Gastrocnemius medialis (tissue), 4 donors: ENCODE results near the gene ZMYND15. TPM values are rescaled to one million over a fixed set of nuclear protein-coding genes. Genes with fewer than 3 reads are reported as not detected.

Experiments used
- ATAC-seq, 2 donors: fragments of 150-250 bp; one replicate each; pipeline ENCODE4 v1.9.1; 2016
- DNase-seq, 2 donors: peaks; one replicate each; pipeline ENCODE4 v3.0.0-alpha.2; 2019
- H3K27ac ChIP-seq, 4 donors: fragments of 200-600 bp; sonication (generic); 1 replicate in 1 of 4; 2 replicates in 3 of 4; pipeline ENCODE4 v1.5.1; 2016 to 2018; ENCODE audit warnings: mild to moderate bottlenecking in 2 of 4, moderate library complexity in 1 of 4
- H3K27me3 ChIP-seq, 3 donors: fragments of 200-600 bp; sonication (generic) in 2 of 3; 1 replicate in 1 of 3; 2 replicates in 2 of 3; pipeline versions ENCODE4 v1.5.1 to v1.6.0; 2016 to 2019; ENCODE audit warnings: mild to moderate bottlenecking in 1 of 3, moderate library complexity in 1 of 3
- H3K36me3 ChIP-seq, 2 donors: fragments of 200-600 bp; sonication (generic) in 1 of 2; one replicate each; pipeline ENCODE4 v1.5.1; 2017 to 2018
- H3K4me1 ChIP-seq, 2 donors: fragments of 200-600 bp; sonication (generic) in 1 of 2; one replicate each; pipeline ENCODE4 v1.5.1; 2016 to 2017; ENCODE audit warnings: mild to moderate bottlenecking in 2 of 2
- H3K4me3 ChIP-seq, 4 donors: fragments of 200-600 bp; sonication (generic) in 3 of 4; 1 replicate in 1 of 4; 2 replicates in 3 of 4; pipeline ENCODE4 v1.5.1; 2016 to 2019; ENCODE audit warnings: mild to moderate bottlenecking in 2 of 4
- H3K9me3 ChIP-seq, 3 donors: fragments of 200-600 bp; sonication (generic) in 2 of 3; 1 replicate in 1 of 3; 2 replicates in 2 of 3; pipeline ENCODE4 v1.5.1; 2016 to 2019
- CTCF ChIP-seq, 5 experiments: fragments of 450-650 bp in 3 of 5; fragments of 200-600 bp in 2 of 5; sonication (generic) in 2 of 5; IDR thresholded peaks in 4 of 5; conservative IDR thresholded peaks in 1 of 5; 1 replicate in 4 of 5; 2 replicates in 1 of 5; pipeline ENCODE4 v1.5.1; 2016 to 2019; ENCODE audit warnings: antibody characterized with exemption in 5 of 5, mild to moderate bottlenecking in 3 of 5, moderate library complexity in 3 of 5
- POLR2A ChIP-seq, 2 donors: fragments of 450-650 bp; IDR thresholded peaks; one replicate each; pipeline ENCODE4 v1.6.1; 2017; ENCODE audit warnings: antibody characterized with exemption in 2 of 2, mild to moderate bottlenecking in 2 of 2, moderate library complexity in 2 of 2
- in situ Hi-C, 4 donors: fragments of 200-750 bp; cut with MboI; loops; one replicate each; pipeline versions ENCODE4 v1.15.0 to v1.8.0; 2017; ENCODE audit warnings: low sequenced_read_pairs in 4 of 4
- intact Hi-C: fragments of 100-400 bp; cut with DNase I; formaldehyde crosslinking; loops from one replicate; pipeline ENCODE4 v1.15.1; 2023; ENCODE audit warnings: low total_unique reads
- total RNA-seq, 4 donors: library from RNA; depleted of rRNA; stranded (reverse); fragments of >200 nt; gene quantifications; one replicate each; pipeline versions ENCODE4 v1.1.0 to v1.2.3, GENCODE V29; 2016

Gene ZMYND15
- total RNA-seq, 4 donors from 2014 or later, result not detected

- intact Hi-C loops (loop anchor here (10.0 kb wide), 1 partner anchor 76 kb away; no protein-coding TSS in a partner anchor), in situ Hi-C loops (no loop called here)
- no peak for ATAC-seq
- peaks cover 44 to 52% (median 49%) of the 10 kb centered on the region in 3 donors for H3K27me3 ChIP-seq
- TF ChIP-seq CTCF (IDR thresholded peaks at IDR 0.05 in 4 of 5, conservative IDR thresholded peaks at IDR 0.05 in 1 of 5) (no peak), POLR2A (IDR thresholded peaks at IDR 0.05) (no peak)
- H3K9me3 ChIP-seq, result no peaks in the 10 kb centered on the region
- DNase-seq, result no peak
- no peaks in the 10 kb centered on the region for H3K4me1 ChIP-seq
- H3K36me3 ChIP-seq, result no peaks in the 10 kb centered on the region
- H3K4me3 ChIP-seq, result no peak overlapping the region
- H3K27ac ChIP-seq, result no peak overlapping the region
Measured at GRCh38 chr17:4750606-4751005, 11.0 kb downstream of the ZMYND15 start.

- peaks cover 35 to 42% (median 38%) of the 10 kb centered on the region in 3 donors for H3K27me3 ChIP-seq
- in situ Hi-C loops, result no loop called here
Measured at GRCh38 chr17:4751932-4752331, 12.3 kb downstream of the ZMYND15 start.

GRCh38 chr17:4753392-4753791, 13.8 kb downstream of the ZMYND15 start:
- TF ChIP-seq CTCF (IDR thresholded peaks at IDR 0.05 in 4 of 5, conservative IDR thresholded peaks at IDR 0.05 in 1 of 5) (no peak), POLR2A (IDR thresholded peaks at IDR 0.05) (no peak)
- in situ Hi-C loops, result no loop called here
- H3K4me3 ChIP-seq, result no peak overlapping the region
- no peak for DNase-seq
- intact Hi-C loops, result loop anchor here (10.0 kb wide), 1 partner anchor 79 kb away; no protein-coding TSS in a partner anchor
- H3K36me3 ChIP-seq, result no peaks in the 10 kb centered on the region
- peaks cover 31 to 39% (median 37%) of the 10 kb centered on the region in 3 donors for H3K27me3 ChIP-seq
- H3K27ac ChIP-seq, result no peak overlapping the region
- no peaks in the 10 kb centered on the region for H3K4me1 ChIP-seq
- ATAC-seq, result no peak
- no peaks in the 10 kb centered on the region for H3K9me3 ChIP-seq

More at GRCh38 chr17:4751932-4752331, 12.3 kb downstream of the ZMYND15 start:
- no peak for TF ChIP-seq POLR2A (IDR thresholded peaks at IDR 0.05)
- no peak for TF ChIP-seq CTCF (IDR thresholded peaks at IDR 0.05 in 4 of 5, conservative IDR thresholded peaks at IDR 0.05 in 1 of 5)
- no peaks in the 10 kb centered on the region for H3K4me1 ChIP-seq
- H3K4me3 ChIP-seq, result no peak overlapping the region
- no peaks in the 10 kb centered on the region for H3K9me3 ChIP-seq
- no peak overlapping the region for H3K27ac ChIP-seq
- intact Hi-C loops, result loop anchor here (10.0 kb wide), 1 partner anchor 77 kb away; no protein-coding TSS in a partner anchor
- ATAC-seq (no peak), DNase-seq (no peak)
- H3K36me3 ChIP-seq, result no peaks in the 10 kb centered on the region

- Histone ChIP-seq H3K4me1 (no peaks in the 10 kb centered on the region), H3K27me3 (peaks cover 2 to 5% (median 4%) of the 10 kb centered on the region in 3 donors), H3K36me3 (no peaks in the 10 kb centered on the region), H3K27ac (no peak overlapping the region), H3K4me3 (no peak overlapping the region), H3K9me3 (no peaks in the 10 kb centered on the region)
- ATAC-seq, result peak in 1 of 2 donors; percentile 30
- no peak for TF ChIP-seq CTCF (IDR thresholded peaks at IDR 0.05 in 4 of 5, conservative IDR thresholded peaks at IDR 0.05 in 1 of 5)
- no peak for TF ChIP-seq POLR2A (IDR thresholded peaks at IDR 0.05)
- DNase-seq, result no peak
- in situ Hi-C loops, result no loop called here
- intact Hi-C loops, result loop anchor here (10.0 kb wide), 1 partner anchor 85 kb away; no protein-coding TSS in a partner anchor
Measured at GRCh38 chr17:4759776-4760236, 20.2 kb downstream of the ZMYND15 start.

GRCh38 chr17:4764595-4764994, 25.0 kb downstream of the ZMYND15 start:
- no peak for TF ChIP-seq CTCF (IDR thresholded peaks at IDR 0.05 in 4 of 5, conservative IDR thresholded peaks at IDR 0.05 in 1 of 5)
- TF ChIP-seq POLR2A (IDR thresholded peaks at IDR 0.05), result no peak
- Histone ChIP-seq H3K4me1 (no peaks in the 10 kb centered on the region), H3K27me3 (peaks cover 0 to 2% (median 0%) of the 10 kb centered on the region in 3 donors), H3K27ac (no peak overlapping the region), H3K4me3 (no peak overlapping the region), H3K9me3 (no peaks in the 10 kb centered on the region), H3K36me3 (no peaks in the 10 kb centered on the region)
- ATAC-seq, result no peak
- DNase-seq, result no peak
- intact Hi-C loops, result no loop called here
- in situ Hi-C loops, result no loop called here
